A673 (cell line): ENCODE data around the gene TXNRD3.

Source experiments
- EZH2 ChIP-seq: fragments of 200-600 bp; sonication (generic); IDR thresholded peaks from 2 replicates; pipeline ENCODE4 v1.6.1; 2017; ENCODE audit warnings: borderline replicate concordance, low read depth, mild to moderate bottlenecking, mixed read lengths, antibody characterized with exemption, low read length; ENCODE audit not compliant: poor library complexity, severe bottlenecking
- TF ChIP-seq, protein P1 (sequence below): fragments of 300-800, 200-600 bp; sonication (generic); conservative IDR thresholded peaks from 2 replicates; pipeline ENCODE4 v1.5.1; 2017; ENCODE audit warnings: low read depth, mild to moderate bottlenecking, antibody characterized with exemption, low read length, moderate library complexity, mixed read lengths

DNA sequence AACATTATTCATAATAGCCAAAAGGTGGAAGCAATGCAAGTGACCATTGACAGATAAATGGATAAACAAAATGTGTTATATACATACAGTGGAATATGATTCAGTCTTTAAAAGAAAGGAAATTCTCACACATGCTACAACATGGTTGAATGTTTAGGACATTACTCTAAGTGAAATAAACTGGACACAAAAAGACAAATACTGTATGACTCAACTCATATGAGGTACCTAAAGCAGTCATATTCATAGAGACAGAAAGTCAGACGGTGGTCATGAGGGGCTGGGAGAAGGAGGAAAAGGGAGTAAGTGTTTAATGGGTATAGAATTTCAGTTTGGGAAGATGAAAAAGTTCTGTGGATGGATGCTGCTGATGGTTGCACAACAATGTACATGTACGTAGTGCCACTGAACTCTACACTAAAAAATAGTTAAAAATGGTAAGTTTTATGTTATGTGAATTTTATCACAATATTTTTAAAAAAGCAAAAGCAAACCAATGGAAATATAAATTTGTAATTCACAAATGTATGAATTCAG is 5.3 kb downstream of the TXNRD3 start:
- TF ChIP-seq, protein P1, sequence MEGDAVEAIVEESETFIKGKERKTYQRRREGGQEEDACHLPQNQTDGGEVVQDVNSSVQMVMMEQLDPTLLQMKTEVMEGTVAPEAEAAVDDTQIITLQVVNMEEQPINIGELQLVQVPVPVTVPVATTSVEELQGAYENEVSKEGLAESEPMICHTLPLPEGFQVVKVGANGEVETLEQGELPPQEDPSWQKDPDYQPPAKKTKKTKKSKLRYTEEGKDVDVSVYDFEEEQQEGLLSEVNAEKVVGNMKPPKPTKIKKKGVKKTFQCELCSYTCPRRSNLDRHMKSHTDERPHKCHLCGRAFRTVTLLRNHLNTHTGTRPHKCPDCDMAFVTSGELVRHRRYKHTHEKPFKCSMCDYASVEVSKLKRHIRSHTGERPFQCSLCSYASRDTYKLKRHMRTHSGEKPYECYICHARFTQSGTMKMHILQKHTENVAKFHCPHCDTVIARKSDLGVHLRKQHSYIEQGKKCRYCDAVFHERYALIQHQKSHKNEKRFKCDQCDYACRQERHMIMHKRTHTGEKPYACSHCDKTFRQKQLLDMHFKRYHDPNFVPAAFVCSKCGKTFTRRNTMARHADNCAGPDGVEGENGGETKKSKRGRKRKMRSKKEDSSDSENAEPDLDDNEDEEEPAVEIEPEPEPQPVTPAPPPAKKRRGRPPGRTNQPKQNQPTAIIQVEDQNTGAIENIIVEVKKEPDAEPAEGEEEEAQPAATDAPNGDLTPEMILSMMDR = no peak
- no peak for TF ChIP-seq EZH2
